Activated T-cell treated with anti-CD3 and anti-CD28 coated beads, Interleukin-2, amount 50 U/mL, for 1 hour (primary cell): ENCODE data around the gene XRCC6.
A peak's percentile ranks its signal among the peaks of the same experiment; 100 is the strongest.
"Not testable (repeated sequence)": the region's sequence is repeated elsewhere in the genome, so short reads cannot be mapped to it uniquely, and the experiment has no call there.

Experiments used
- DNase-seq: peaks from one replicate; pipeline ENCODE4 v3.0.0-alpha.2; 2020

XRCC6 gene

DNA sequence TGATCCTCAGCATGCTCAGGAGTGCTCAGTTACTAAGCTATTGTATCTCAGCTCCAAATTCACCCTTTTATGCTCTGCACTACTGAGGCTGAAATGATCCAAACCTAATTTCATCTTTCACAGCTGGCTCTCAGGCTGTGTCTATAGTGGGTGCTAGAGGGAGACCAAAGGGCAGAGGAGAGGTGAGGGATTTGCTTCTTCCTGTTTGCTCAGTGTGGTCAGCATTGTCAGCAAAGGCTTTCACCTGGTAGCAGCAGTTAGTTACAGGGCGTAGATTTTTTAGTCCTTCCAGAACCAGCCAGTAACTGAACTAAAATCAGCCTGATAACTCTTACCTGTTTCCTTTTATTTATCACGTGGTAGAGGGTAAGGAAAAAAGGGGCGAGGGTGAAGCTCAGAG is 33.2 kb downstream of the XRCC6 start:
- DNase-seq: no peak

DNA sequence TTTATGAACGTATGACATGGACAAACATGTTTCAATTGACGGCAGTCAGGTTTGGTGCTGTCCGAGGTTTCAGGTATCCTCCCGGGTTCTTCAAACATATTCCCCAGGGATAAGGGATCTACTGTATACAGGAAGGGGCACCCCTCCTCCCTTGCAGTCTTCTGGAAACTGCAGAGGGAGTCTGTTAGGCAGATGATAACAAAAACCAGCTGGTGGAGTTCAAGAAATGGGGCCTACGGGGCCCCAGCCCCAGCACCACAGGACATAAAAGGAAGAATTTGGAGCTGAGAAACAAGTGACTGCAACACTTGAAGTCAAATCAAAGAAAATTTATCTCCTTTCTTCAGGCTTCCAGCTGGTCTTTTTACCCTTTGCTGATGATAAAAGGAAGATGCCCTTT is 35.5 kb downstream of the XRCC6 start:
- DNase-seq: no peak

DNA sequence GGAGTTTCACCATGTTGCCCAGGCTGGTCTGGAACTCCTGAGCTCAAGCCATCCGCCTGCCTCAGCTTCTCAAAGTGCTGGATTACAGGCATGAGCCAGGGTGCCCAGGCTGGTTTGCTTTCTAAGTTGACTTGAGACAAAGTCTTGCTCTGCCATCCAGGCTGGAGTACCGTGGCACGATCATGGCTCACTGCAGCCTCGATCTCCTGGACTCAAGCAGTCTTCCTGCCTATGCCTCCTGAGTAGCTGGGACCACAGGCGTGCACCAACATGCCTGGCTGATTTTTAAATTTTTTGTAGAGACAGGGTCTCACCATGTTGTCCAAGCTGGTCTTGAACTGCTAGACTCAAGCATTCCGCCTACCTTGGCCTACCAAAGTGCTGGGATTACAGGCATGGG is 36.6 kb downstream of the XRCC6 start:
- DNase-seq: no peak

DNA sequence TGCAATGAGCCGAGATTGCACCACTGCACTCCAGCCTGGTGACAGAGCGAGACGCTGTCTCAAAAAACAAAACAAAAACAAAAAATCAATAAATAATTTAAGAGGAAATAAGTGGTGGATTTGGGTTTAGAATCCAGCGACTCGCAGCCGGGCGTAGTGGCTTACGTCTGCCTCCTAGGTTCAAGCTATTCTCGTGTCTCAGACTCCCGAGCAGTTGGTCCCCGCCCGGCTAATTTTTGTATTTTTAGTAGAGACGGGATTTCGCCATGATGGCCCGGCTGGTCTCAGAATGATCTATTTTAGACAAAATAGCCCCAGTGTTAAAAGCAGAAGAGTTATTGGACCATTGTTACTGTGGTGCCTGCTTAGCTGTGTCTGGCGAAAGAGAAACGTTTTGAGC is 37.8 kb downstream of the XRCC6 start:
- no peak for DNase-seq

DNA sequence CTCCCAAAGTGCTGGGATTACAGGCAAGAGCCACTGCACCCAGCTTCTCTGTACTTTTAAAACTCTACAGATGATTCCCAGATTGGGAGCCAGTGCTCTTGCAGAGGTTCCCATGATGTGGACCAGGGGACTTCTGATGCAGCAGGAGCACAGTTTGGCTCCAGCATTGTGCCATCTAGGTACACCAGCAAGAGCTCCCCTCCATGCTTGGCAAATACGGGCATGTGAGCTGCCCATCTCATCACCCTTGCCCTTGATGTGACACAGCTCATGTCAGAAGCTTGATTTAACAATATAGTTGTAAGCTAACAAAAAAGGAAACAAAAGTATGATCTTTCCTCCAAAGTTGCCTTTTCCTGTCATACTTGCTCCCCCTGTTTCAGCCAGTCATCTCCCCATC is 38.8 kb downstream of the XRCC6 start:
- no peak for DNase-seq

DNA sequence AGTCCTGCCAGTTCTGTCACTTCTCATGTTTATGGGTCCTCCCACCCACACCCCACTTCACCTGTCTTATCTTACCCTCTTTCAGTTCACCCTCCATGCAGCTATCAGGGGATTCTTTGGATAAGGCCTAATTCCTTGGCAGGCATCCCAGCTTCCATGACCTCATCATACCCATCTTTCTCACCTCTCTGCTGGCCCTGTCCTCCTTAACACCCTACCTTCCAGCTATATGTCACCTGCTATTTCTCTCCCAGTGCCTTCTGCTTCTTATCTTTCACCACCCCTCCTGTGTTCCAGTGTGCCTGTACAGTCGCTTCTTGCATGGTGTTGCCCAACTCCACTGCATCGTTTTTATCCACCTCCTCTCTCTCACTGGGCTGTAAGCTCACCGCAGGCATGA is 39.3 kb downstream of the XRCC6 start:
- no peak for DNase-seq

DNA sequence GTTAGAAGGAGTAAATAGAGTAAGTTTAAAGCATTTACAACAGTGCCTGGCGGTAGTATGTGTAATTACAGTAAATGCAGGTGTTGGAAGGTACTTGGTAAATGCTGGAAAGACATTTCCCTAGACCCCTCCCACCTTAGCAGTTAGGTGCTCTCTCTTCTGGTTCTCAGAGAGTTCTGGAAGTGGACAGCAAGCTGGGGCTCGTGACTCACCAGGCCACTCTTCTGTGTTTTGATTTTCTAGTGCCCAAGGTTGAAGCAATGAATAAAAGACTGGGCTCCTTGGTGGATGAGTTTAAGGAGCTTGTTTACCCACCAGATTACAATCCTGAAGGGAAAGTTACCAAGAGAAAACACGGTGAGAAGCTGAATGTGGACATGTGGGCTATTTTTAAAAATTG is 40.0 kb downstream of the XRCC6 start:
- no peak for DNase-seq

DNA sequence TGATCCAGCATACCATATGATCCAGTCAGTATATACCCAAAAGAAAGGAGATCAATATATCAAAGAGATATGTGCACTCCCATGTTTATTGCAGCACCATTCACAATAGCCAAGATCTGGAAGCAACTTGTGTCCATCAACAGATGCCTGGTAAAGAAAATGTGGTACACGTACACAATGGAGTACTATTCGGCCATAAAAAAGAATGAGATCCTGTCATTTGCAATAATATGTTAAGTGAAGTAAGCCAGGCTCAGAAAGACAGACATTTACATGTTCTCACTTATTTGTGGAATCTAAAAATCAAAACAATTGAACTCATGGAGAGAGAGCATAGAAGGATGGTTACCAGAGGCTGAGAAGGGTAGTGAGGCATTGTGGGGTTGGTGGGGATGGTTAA is 40.6 kb downstream of the XRCC6 start:
- DNase-seq: no peak

DNA sequence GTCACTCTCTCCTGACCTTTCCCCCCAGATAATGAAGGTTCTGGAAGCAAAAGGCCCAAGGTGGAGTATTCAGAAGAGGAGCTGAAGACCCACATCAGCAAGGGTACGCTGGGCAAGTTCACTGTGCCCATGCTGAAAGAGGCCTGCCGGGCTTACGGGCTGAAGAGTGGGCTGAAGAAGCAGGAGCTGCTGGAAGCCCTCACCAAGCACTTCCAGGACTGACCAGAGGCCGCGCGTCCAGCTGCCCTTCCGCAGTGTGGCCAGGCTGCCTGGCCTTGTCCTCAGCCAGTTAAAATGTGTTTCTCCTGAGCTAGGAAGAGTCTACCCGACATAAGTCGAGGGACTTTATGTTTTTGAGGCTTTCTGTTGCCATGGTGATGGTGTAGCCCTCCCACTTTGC is 42.5 kb downstream of the XRCC6 start:
- DNase-seq: not testable (repeated sequence)

DNA sequence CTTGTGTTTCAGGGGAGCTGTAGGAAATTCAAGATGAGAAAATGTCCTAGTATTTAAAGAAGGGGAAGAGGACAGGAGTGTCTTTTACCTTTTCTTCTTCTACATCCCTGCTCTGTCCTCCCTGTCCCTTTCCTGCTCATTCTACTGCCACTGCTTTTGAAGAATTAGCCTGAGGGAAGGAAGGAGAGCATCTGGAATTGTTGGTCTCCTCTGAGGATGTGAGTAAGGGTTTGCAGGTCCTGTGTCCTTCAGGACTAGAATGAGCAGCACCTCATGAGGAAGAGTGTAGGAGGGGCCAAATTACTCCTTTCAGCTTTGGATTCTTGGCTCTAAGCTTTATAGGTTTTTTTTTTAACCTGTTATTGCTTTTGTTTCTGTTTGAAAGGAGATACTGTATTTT is 43.4 kb downstream of the XRCC6 start:
- DNase-seq: no peak

DNA sequence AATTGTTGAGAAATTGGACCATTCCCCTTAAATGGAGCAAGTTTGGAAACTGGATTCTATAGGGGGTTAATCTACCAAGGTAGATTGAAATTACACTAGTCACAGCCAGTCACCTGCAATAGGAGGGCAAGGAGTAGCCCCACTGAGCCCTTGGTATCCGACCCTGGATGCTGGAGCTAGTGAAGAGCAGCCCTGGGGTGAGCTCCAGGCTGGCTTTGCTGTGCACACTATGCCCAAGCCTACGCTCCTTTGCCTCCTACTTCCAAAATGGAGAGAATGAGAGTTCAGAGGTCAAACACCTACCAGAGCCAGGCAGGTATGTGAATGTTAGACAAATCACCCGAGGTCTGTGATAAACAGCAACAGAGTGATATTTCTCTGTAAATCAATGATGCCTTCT is 43.9 kb downstream of the XRCC6 start:
- no peak for DNase-seq

DNA sequence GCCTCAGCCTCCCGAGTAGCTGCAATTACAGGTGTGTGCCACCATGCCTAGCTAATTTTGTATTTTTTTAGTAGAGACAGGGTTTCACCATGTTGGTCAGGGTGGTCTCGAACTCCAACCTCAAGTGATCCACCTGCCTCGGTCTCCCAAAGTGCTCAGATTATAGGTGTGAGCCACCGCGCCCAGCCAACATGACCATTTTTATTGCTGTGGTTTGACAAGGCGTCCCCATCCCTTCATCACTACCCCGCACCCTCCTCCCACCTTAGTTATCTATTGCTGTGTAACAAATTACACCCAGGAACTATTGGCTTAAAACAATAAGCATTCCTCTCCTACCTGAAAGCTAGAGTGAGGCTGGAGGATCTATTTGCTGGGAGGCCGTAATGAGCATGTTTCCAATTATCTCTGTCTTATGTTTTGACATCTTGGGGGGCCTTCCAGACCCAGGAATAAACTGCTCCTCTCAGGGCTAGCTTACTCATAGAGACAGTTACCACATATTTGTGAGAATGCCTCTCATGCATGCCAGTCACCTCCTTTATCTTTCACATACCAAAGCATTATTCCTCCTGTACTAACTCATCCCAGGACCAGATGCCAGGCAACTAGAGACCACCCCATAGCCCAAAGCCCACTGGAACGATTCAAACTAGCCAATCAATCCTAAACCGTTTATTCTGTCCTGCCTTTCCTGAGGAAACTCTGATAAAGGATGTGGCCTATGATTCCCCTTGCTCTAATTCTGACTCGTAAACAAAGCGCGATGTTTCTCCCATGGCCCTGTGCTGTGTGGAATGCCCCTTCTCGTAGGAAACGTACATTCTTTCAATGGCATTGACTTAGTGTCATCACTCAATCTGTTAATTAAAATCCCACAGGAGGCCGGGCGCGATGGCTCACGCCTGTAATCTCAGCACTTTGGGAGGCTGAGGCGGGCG is 48.1 kb downstream of the XRCC6 start:
- no peak for DNase-seq

DNA sequence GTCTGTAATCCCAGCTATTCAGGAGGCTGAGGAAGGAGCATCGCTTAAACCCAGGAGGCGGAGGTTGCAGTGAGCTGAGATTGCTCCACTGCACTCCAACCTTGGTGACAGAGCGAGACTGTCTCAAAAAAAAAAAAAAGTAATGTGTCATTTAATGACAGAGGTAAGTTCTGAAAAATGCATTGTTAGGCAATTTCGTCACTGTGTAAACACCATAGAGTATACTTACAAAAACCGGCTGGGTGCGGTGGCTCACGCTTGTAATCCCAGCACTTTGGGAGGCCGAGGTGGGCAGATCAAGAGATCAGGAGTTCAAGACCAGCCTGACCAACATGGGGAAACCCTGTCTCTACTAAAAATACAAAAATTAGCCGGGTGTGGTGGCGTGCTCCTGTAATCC is 51.0 kb downstream of the XRCC6 start:
- DNase-seq: not testable (repeated sequence)

DNA sequence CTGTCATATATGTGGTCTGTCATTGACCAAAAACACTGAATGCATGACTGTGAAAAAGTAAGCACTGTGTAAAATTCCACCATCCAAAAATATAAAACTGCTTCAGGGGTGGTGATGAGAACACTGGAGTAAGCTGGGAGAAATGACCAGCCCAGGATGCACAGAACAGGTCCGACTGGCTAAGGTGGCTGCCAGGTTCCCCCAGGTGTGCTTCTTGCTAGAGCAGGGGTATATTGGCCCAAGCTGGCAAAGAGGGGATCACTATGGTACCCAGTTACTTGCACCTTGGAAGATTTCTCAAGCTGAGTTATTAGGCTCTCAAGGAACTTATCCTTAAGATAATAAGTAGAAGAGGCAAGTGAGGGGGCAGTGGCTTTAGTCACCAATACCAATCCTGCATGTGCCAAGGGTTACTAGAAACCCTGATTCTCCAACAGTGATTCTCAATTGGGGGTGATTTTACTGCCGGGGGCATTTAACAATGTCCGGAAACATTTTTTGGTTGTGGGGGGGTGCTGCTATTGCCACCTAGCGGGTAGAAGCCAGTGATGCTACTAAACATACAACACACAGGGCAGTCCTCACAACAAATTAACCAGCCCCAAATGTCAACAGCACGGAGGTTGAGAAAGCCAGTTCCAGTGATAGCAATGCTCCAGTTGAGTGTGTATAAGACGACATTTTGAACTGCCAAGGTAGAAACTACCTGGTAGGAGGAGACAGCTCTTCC is 51.9 kb downstream of the XRCC6 start:
- no peak for DNase-seq

DNA sequence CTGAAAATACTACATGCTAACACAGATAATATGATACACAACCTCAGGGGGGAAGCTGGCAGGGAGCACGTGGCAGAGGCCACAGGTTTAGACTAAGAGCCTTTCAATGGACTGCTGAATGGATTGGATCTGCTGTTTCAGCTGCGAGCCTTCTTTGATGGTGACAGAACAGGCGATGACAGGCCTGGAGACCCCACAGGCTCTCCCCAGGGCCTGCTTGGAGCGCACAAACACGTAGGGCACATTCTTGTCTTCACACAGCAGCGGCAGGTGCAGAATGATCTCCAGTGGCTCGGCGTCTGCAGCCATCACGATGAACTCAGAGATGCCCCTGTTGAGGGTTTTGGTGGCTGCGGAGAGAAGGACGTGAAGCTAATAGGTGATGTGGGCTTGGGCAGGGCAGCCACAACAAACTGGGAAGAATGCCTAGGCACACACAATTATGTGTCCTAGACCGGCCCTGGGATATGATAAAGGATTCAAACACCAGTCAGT is 53.8 kb downstream of the XRCC6 start:
- DNase-seq: no peak

DNA sequence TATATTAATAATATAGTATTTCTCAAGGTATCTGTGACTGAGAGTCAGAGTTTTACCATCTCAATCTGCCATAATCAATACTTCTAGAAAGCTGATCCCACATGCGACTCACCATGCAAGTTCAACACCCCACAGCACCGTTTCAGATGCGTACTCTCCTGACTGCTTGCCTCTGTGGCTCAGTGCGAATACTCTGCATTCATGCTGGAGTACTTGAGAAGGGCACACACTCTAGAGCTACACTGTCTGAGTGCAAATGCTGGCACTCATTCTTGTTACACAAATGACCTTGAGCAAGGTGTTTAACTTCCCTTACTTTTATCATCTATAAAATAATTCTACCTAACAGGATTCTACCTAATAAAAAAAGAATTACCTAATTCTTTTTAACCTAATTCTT is 55.0 kb downstream of the XRCC6 start:
- DNase-seq: no peak

DNA sequence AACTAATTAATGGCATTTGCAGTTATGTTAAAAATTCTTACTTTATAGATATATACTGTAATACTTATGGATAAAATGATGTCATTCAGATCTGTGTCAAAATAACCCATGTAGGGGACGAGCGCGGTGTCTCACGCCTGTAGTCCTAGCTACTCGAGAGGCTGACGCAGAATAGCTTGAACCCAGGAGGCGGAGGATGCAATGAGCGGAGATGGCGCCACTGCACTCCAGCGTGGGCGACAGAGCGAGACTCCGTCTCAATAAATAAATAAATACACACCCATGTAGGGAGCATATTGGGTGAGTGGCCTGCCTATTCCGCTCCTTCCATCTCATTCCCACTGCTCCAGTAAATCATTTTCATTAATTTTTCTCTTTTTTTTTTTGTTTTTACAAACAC is 60.5 kb downstream of the XRCC6 start:
- no peak for DNase-seq

DNA sequence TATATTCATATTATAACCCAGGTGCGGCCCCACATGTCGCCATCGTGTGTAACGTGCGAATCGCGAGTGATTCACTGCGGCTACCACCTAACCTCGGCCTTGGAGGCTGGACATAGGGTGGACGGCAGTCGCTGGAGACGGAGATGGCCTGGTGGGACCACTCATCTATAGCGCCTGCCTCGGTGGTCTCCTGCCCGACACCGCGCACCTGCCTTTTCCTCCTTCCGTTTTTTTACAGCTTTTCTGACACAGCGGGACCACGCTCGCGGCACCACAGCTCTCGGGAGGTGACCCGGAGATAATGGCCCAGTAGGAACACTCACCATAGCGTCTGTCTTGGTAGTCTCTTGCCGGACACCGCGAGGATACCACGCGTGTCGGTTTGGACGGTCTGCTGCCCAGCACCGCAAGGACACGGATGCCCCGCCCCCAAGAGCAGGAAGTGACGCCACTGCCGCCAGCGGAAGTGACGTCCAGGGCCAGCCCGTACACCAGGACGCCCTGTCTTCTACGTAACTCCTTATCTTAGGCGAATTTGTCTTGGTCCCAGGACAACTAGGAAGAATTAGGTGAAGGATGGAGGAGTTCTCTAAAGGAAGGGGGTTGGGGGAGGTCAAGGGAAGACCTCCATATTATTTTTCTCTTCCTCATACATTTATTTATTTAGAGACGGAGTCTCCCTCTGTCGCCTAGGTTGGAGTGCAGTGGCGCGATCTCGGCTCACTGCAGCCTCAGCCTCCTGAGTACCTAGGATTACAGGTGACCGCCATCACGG is 61.1 kb downstream of the XRCC6 start:
- DNase-seq: peak; percentile 87

DNA sequence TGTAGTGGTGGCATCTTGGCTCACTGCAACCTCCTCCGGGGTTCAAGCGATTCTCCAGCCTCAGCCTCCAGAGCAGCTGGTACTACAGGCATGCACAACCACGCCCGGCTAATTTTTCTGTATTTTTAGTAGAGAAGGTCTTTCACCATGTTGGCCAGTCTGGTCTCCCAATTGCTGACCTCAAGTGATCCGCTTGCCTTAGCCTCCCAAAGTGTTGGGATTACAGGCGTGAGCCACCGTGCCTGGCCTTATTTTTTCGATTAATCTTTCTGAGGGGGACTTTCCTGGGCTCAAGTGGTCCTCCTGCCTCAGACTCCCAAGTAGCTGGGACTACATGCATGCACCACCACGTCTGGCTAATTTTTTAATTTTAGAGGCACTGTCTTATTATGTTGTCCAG is 62.0 kb downstream of the XRCC6 start:
- no peak for DNase-seq

DNA sequence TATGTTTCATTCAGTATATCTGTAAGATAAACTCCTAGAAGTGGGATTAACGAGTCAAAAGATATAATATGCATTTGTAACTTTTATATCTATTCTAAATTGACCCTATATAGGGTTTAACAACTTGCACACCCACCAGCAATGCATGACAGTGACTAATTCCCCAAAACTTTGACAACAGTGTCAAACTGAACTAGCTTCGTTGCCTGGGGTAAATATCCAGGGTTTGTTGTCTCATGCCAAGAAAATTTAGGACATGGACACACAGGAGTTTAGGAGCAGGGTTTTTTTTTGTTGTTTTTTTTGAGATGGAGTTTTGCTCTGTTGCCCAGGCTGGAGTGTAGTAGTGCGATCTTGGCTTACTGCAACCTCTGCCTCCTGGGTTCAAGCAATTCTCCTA is 62.5 kb downstream of the XRCC6 start:
- DNase-seq: no peak

DNA sequence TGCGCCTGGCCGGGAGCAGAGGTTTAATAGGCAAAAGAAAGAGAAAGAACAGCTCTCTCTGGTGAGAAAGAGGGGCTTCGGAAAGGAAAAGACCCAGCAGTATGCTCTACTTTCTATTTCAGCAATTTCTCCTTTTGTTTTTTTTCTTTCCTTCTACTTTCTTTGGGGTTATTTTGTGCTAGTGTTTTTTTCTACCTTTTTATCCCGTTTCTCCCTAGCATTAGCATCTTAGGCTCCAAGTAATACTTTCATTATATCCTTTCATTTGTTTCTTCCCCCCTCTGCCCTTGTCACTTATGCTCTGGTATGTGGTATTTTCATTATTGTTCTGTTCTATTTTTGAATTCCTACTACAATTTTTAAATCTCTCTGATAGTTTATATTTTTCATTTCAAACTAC is 63.1 kb downstream of the XRCC6 start:
- DNase-seq: no peak

DNA sequence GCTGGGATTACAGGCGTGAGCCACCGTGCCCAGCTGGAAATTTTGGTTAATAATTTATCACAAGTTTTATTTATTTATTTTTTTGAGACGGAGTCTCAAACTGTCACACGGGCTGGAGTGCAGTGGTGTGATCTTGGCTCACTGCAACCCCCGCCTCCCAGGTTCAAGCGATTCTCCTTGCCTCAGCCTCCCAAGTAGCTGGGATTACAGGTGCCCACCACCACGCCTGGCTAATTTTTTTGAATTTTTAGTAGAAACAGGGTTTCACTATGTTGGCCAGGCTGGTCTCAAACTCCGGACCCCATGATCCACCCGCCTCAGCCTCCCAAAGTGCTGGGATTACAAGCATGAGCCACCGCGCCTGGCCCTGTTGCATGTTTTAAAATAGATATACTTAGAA is 65.8 kb downstream of the XRCC6 start:
- not testable (repeated sequence) for DNase-seq

DNA sequence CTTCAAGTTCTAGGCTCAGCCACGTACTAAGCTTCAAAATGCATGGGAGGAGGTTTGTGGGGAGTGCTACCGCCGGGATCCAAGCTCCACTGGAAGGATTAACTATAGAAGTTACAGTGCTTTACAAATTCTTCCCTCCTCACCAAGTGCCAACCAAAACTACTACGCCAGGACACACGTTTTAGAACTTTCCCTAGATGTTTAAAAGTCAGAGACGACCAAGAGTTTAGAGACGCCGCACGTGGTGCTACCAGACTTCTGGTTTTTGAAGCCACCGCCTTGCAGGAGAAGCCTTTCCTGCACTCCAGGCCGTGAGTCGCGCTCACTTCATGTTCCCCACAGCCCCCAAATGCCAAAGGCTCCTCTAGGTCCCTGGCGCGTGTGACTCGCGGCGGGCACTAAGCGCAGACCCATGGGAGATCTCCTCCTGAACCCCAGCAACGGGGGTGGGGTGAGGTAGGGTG is 66.8 kb downstream of the XRCC6 start:
- no peak for DNase-seq
